ENCODE measurements around the gene EIF4E1B.
"Not testable (repeated sequence)": the region's sequence is repeated elsewhere in the genome, so short reads cannot be mapped to it uniquely, and the experiment has no call there.

The EIF4E1B gene

GRCh38 chr5:176590035-176590717 lies 40.3 kb upstream of the EIF4E1B start:
- TF ChIP-seq CTCF (IDR thresholded peaks at IDR 0.05; ENCODE audit: control extremely low read depth, extremely low read depth, low read depth, missing control alignments), result no peak
- ChIA-PET CTCF (no interaction called here), POLR2A (no interaction called here)
- DNase-seq (ENCODE audit: extremely low spot score), result no peak

- POLR2A ChIA-PET; CTCF ChIA-PET; DNase-seq (ENCODE audit: extremely low spot score): not testable (repeated sequence)
Measured at GRCh38 chr5:176591667-176592066, 38.8 kb upstream of the EIF4E1B start.

- POLR2A ChIA-PET, result no interaction called here
- no peak for DNase-seq (ENCODE audit: extremely low spot score)
- no peak for TF ChIP-seq CTCF (IDR thresholded peaks at IDR 0.05; ENCODE audit: control extremely low read depth, extremely low read depth, low read depth, missing control alignments)
- CTCF ChIA-PET, result interaction anchor here (0.9 kb wide), 1 partner anchor 19 kb away, joined by 3 read pairs; no protein-coding TSS in a partner anchor
Measured at GRCh38 chr5:176592573-176592972, 37.9 kb upstream of the EIF4E1B start.

- TF ChIP-seq CTCF (IDR thresholded peaks at IDR 0.05; ENCODE audit: control extremely low read depth, extremely low read depth, low read depth, missing control alignments), result no peak
- DNase-seq (ENCODE audit: extremely low spot score), result no peak
- ChIA-PET CTCF (no interaction called here), POLR2A (no interaction called here)
Measured at GRCh38 chr5:176593273-176593869, 37.1 kb upstream of the EIF4E1B start.

GRCh38 chr5:176594554-176594953 lies 35.9 kb upstream of the EIF4E1B start:
- ChIA-PET POLR2A (no interaction called here), CTCF (interaction anchor here (1.2 to 1.5 kb wide), 3 partner anchors 13 to 25 kb away, joined by 3 to 6 read pairs (median 3); no protein-coding TSS in a partner anchor)
- DNase-seq (ENCODE audit: extremely low spot score), result no peak

GRCh38 chr5:176595386-176595943 lies 35.0 kb upstream of the EIF4E1B start:
- no peak for DNase-seq (ENCODE audit: extremely low spot score)
- TF ChIP-seq CTCF (IDR thresholded peaks at IDR 0.05; ENCODE audit: control extremely low read depth, extremely low read depth, low read depth, missing control alignments), result no peak
- POLR2A ChIA-PET, result no interaction called here
- CTCF ChIA-PET, result interaction anchor here (0.8 to 1.5 kb wide), 6 partner anchors 11 to 35 kb away, joined by 3 to 6 read pairs (median 4); partner anchors contain the start of genes EIF4E1B and SNCB

More at GRCh38 chr5:176594554-176594953, 35.9 kb upstream of the EIF4E1B start:
- TF ChIP-seq CTCF (IDR thresholded peaks at IDR 0.05; ENCODE audit: control extremely low read depth, extremely low read depth, low read depth, missing control alignments), result no peak
